GM18511 (cell line): ENCODE measurements around the gene RITA1.
"Not testable (repeated sequence)": the region's sequence is repeated elsewhere in the genome, so short reads cannot be mapped to it uniquely, and the experiment has no call there.

ENCODE experiments used
- ATAC-seq: cut with Tn5 transposase; IDR thresholded peaks from one replicate; pipeline ENCODE4 v1.9.1; 2021; ENCODE audit warnings: mild to moderate bottlenecking, moderate library complexity; ENCODE audit not compliant: unreplicated experiment

The RITA1 gene

GRCh38 chr12:113185180-113186032 lies at the start of gene RITA1, which contains the start of gene DDX54:
RITA1 (plus strand) TSS chr12:113185721; CDS start chr12:113186747, 1,026 bp downstream.
DDX54 (minus strand) TSS chr12:113185478; CDS start chr12:113185451, 27 bp downstream.
- ATAC-seq, result peak; percentile 57

GRCh38 chr12:113136128-113136989 lies 49.2 kb upstream of the RITA1 start:
- ATAC-seq, result no peak

GRCh38 chr12:113136990-113137511 lies 48.5 kb upstream of the RITA1 start:
- ATAC-seq, result no peak

- ATAC-seq, result no peak
Observed at GRCh38 chr12:113137861-113138783, 47.4 kb upstream of the RITA1 start.

- ATAC-seq, result no peak
Observed at GRCh38 chr12:113138826-113139225, 46.7 kb upstream of the RITA1 start.

GRCh38 chr12:113140706-113141105 lies 44.8 kb upstream of the RITA1 start:
- no peak for ATAC-seq

- not testable (repeated sequence) for ATAC-seq
Observed at GRCh38 chr12:113141716-113142115, 43.8 kb upstream of the RITA1 start.

GRCh38 chr12:113142173-113142885 lies 43.2 kb upstream of the RITA1 start:
- ATAC-seq, result no peak

GRCh38 chr12:113142886-113143332 lies 42.6 kb upstream of the RITA1 start:
- ATAC-seq, result no peak

GRCh38 chr12:113143959-113144358 lies 41.6 kb upstream of the RITA1 start:
- ATAC-seq, result no peak

- no peak for ATAC-seq
Observed at GRCh38 chr12:113144806-113145205, 40.7 kb upstream of the RITA1 start.

GRCh38 chr12:113145720-113146551 lies 39.6 kb upstream of the RITA1 start:
- no peak for ATAC-seq

- no peak for ATAC-seq
Observed at GRCh38 chr12:113146999-113147398, 38.5 kb upstream of the RITA1 start.

- no peak for ATAC-seq
Observed at GRCh38 chr12:113149361-113150150, 36.0 kb upstream of the RITA1 start, which contains the start of gene CFAP73. CFAP73 (plus strand) TSS chr12:113149724; CDS start chr12:113149858, 134 bp downstream.

GRCh38 chr12:113151655-113152054 lies 33.9 kb upstream of the RITA1 start:
- no peak for ATAC-seq

- no peak for ATAC-seq
Observed at GRCh38 chr12:113152196-113152834, 33.2 kb upstream of the RITA1 start.
